Tibial nerve (tissue), 4 donors: ENCODE results near the gene CDH5. TPM values are rescaled to one million over a fixed set of nuclear protein-coding genes. Genes with fewer than 3 reads are reported as not detected.

Experiments used
- DNase-seq, 2 donors: peaks; one replicate each; pipeline ENCODE4 v3.0.0-alpha.2; 2019; ENCODE audit warnings: low spot score in 2 of 2
- H3K27ac ChIP-seq, 4 donors: fragments of 200-600 bp; sonication (generic) in 3 of 4; one replicate each; pipeline ENCODE4 v1.5.1; 2017 to 2019; ENCODE audit warnings: mild to moderate bottlenecking in 1 of 4
- H3K27me3 ChIP-seq, 2 donors: fragments of 200-600 bp; sonication (generic) in 1 of 2; one replicate each; pipeline versions ENCODE4 v1.5.1 to v1.6.0; 2017 to 2019
- H3K36me3 ChIP-seq, 3 donors: fragments of 200-600 bp; sonication (generic); one replicate each; pipeline ENCODE4 v1.5.1; 2018 to 2019
- H3K4me1 ChIP-seq, 4 donors: fragments of 200-600 bp; sonication (generic) in 3 of 4; one replicate each; pipeline ENCODE4 v1.5.1; 2017 to 2019
- H3K4me3 ChIP-seq, 4 donors: fragments of 200-600 bp; sonication (generic) in 3 of 4; one replicate each; pipeline ENCODE4 v1.5.1; 2017 to 2019; ENCODE audit warnings: mild to moderate bottlenecking in 1 of 4, moderate library complexity in 1 of 4
- H3K9me3 ChIP-seq, 4 donors: fragments of 200-600 bp; sonication (generic) in 3 of 4; one replicate each; pipeline ENCODE4 v1.5.1; 2017 to 2019
- CTCF ChIP-seq, 5 experiments: fragments of 200-600 bp in 3 of 5; fragments of 450-650 bp in 2 of 5; sonication (generic) in 3 of 5; IDR thresholded peaks; one replicate each; pipeline ENCODE4 v1.5.1; 2016 to 2019; ENCODE audit warnings: antibody characterized with exemption in 5 of 5, mild to moderate bottlenecking in 3 of 5, moderate library complexity in 2 of 5
- EP300 ChIP-seq, 2 donors: sonication (generic); formaldehyde crosslinking; IDR thresholded peaks; one replicate each; pipeline ENCODE4 v1.6.1; 2017; ENCODE audit warnings: antibody characterized with exemption in 2 of 2, mild to moderate bottlenecking in 1 of 2
- POLR2A ChIP-seq, 2 donors: fragments of 450-650 bp; IDR thresholded peaks; one replicate each; pipeline ENCODE4 v1.6.1; 2017; ENCODE audit warnings: antibody characterized with exemption in 2 of 2, mild to moderate bottlenecking in 2 of 2, moderate library complexity in 2 of 2
- WGBS, 2 donors: methylation state at CpG; one replicate each; pipeline ENCODE4 v1.1.5; 2018; 5-methylcytosine and 5-hydroxymethylcytosine counted together
- total RNA-seq, 4 donors: library from RNA; depleted of rRNA; stranded (reverse); fragments of >200 nt; gene quantifications; one replicate each; pipeline ENCODE4 v1.1.0, GENCODE V29; 2016

The CDH5 gene
- total RNA-seq, 4 donors from 2014 or later = 47.3 to 79.3 (median 67.0) TPM

GRCh38 chr16:66364959-66365306 lies 1.6 kb upstream of the CDH5 start:
- Histone ChIP-seq H3K4me1 (peaks cover 0 to 61% (median 13%) of the 10 kb centered on the region in 4 donors), H3K27ac (peak overlapping the region in 2 of 4 donors; percentile 87 to 91), H3K9me3 (no peaks in the 10 kb centered on the region), H3K4me3 (no peak overlapping the region), H3K27me3 (peaks cover 0 to 22% of the 10 kb centered on the region in 2 donors), H3K36me3 (no peaks in the 10 kb centered on the region)
- TF ChIP-seq POLR2A (IDR thresholded peaks at IDR 0.05) = no peak
- no peak for TF ChIP-seq EP300 (IDR thresholded peaks at IDR 0.05)
- no peak for TF ChIP-seq CTCF (IDR thresholded peaks at IDR 0.05)
- 17 to 41% methylated on average over 2 of the region's 2 CpGs for WGBS, 2 donors
- DNase-seq = no peak

- no peaks in the 10 kb centered on the region for H3K9me3 ChIP-seq
- H3K4me3 ChIP-seq = no peak overlapping the region
- peak in 1 of 2 donors; percentile 25 for TF ChIP-seq EP300 (IDR thresholded peaks at IDR 0.05)
- no peak for TF ChIP-seq POLR2A (IDR thresholded peaks at IDR 0.05)
- peak; percentile 44 to 52 for DNase-seq
- WGBS, 2 donors = 37 to 47% methylated on average over 4 of the region's 4 CpGs
- peaks cover 0 to 65% (median 13%) of the 10 kb centered on the region in 4 donors for H3K4me1 ChIP-seq
- no peaks in the 10 kb centered on the region for H3K36me3 ChIP-seq
- H3K27ac ChIP-seq = peak overlapping the region in 3 of 4 donors; percentile 62 to 91 (median 87)
- H3K27me3 ChIP-seq = peaks cover 0 to 22% of the 10 kb centered on the region in 2 donors
Observed at GRCh38 chr16:66365651-66366050, 840 bp upstream of the CDH5 start.

DNA sequence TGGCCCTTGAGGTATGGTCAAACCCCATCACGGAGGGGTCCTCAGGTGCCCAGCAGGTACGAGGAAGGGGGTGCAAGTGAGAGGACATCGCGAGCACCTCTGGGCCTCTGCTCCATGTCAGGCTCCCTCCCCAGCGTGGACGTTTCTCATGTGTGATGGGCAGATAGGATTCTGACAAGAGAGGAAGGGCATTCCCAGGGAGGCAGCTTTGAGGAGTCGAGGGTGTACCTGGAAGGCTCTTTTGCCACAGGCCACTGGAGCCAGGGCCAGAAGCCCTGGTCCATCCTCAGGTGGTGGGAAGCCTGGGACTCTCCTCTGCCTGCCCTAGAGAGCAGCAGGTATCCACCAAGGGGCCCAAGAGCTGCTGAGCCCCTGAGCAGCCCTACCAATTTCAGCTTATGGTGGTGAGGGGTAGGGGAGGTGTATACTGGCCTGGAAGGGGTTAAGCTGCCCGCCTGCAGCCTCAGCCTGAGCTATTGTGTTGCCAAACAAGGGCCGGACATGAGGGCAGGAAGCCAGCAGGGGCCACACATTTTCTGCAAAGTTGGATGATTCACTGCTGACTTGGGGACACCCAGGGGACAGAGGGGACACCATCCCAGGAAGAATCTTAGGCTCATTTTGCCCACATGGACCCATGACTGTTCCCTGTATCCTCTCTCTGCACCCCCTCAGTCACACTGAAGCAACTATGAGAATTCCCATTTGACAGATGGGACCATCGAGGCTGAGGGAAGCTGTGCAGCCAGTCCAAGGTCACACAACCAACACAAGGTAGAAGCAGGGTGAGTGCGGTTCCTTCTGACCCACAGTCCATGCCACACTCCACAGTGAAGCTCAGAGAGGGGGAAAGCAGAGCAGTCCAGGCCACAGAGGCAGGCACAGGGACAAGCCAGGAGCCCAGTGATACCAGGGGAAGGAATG lies 1.7 kb downstream of the CDH5 start:
- peaks cover 0 to 82% (median 16%) of the 10 kb centered on the region in 4 donors for H3K4me1 ChIP-seq
- H3K36me3 ChIP-seq = no peaks in the 10 kb centered on the region
- H3K27ac ChIP-seq = peak overlapping the region; percentile 36 to 91 (median 66)
- H3K9me3 ChIP-seq = no peaks in the 10 kb centered on the region
- H3K27me3 ChIP-seq = peaks cover 0 to 12% of the 10 kb centered on the region in 2 donors
- DNase-seq = no peak
- WGBS, 2 donors = 57 to 63% methylated on average over 9 to 11 of the region's 11 CpGs
- peak overlapping the region in 2 of 4 donors; percentile 16 to 53 for H3K4me3 ChIP-seq
- no peak for TF ChIP-seq CTCF (IDR thresholded peaks at IDR 0.05)

DNA sequence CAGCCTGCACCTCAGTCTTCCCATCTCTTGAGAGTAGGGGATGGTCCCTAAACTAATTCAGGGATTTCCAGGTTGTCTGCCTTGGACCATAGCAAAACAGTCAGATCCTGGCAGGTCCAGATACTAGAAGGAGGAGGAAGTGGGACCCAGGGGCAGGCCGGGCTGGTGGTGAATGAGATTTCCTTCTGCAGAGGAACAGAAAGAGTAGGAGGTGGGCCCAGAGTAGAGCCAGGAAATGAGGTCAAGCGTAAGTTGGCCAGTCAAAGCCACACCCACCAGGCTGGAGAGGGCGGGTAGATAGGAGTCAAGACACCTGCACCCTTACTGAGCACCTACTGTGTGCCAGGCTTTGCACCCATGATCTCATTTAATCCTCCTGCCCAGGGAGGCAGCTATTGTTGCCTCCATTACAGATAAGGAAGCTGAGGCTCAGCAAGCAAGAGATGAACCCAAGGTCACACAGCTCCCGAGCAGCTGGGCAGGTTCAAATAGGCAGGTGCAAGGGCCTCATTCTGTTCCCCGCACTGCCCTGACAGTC lies 2.6 kb downstream of the CDH5 start:
- 65 to 72% methylated on average over 5 of the region's 5 CpGs for WGBS, 2 donors
- DNase-seq = no peak
- Histone ChIP-seq H3K9me3 (no peaks in the 10 kb centered on the region), H3K4me3 (peak overlapping the region in 1 of 4 donors; percentile 53), H3K36me3 (no peaks in the 10 kb centered on the region), H3K27me3 (peaks cover 0 to 5% of the 10 kb centered on the region in 2 donors), H3K4me1 (peaks cover 0 to 77% (median 16%) of the 10 kb centered on the region in 4 donors), H3K27ac (peak overlapping the region in 2 of 4 donors; percentile 87 to 91)
- TF ChIP-seq CTCF (IDR thresholded peaks at IDR 0.05) (no peak), POLR2A (IDR thresholded peaks at IDR 0.05) (no peak), EP300 (IDR thresholded peaks at IDR 0.05) (no peak)

DNA sequence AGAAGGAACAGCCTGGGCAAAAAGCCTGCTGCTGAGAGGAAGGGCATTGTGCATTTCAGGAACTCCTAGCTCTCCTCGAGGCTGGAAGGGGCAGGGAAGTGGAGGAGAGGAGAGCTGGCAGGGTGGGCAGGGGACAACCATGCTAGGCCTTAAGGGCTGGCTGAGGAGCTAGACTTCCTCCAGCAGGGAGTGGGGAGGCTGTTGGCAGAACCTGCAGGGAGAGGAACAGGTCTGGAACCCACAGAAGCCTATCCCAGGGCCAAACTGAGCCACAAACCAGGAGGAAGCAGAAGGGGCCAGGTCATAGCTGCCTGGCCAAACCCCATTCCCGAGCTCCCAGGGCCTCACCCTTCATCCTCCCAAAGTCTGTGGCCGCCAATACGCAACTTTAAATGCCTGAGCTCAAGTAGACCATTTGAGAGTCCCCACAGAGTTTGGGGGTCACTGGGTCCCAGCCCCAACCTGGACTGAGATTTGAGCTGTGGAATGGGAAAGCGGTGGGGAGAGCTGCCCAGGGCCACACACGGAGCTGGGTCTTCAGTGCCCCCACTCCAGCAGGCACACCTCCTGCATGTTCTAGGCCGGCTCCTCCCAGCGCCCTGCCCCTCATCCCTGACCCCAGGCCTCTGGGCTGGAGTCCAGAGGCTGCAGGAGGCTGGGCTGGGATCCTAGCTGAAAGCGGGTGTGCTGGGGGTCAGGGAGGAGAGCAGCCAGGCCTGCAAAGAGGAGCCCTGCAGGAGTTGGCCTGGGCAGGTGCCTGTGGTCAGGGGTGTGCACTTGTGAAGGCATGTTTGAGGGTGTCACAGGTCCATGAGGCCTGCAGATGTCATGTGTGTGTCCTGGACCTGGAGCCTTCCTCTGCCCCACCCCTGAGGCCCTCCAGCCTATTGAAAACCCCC lies 4.5 kb downstream of the CDH5 start:
- Histone ChIP-seq H3K9me3 (no peaks in the 10 kb centered on the region), H3K27me3 (no peaks in the 10 kb centered on the region), H3K27ac (peak overlapping the region in 2 of 4 donors; percentile 73 to 91), H3K4me3 (no peak overlapping the region), H3K36me3 (no peaks in the 10 kb centered on the region), H3K4me1 (peaks cover 0 to 66% (median 8%) of the 10 kb centered on the region in 4 donors)
- DNase-seq = no peak
- 45 to 46% methylated on average over 8 to 9 of the region's 9 CpGs for WGBS, 2 donors
- TF ChIP-seq EP300 (IDR thresholded peaks at IDR 0.05) = peak in 1 of 2 donors; percentile 56
- no peak for TF ChIP-seq CTCF (IDR thresholded peaks at IDR 0.05)
